Muscle layer of colon (tissue), 2 donors: ENCODE data around the gene ZFYVE1.
A peak's percentile ranks its signal among the peaks of the same experiment; 100 is the strongest.
"Not testable (repeated sequence)": the region's sequence is repeated elsewhere in the genome, so short reads cannot be mapped to it uniquely, and the experiment has no call there.

Source experiments
- H3K27ac ChIP-seq: one replicate; pipeline ENCODE4 v1.7.0; 2013; ENCODE audit warnings: low read depth, mild to moderate bottlenecking, low read length, moderate library complexity
- H3K27me3 ChIP-seq, 2 donors: one replicate each; pipeline ENCODE4 v1.7.0; 2013; ENCODE audit warnings: low read length in 2 of 2, mild to moderate bottlenecking in 2 of 2; ENCODE audit not compliant: insufficient read depth in 2 of 2, control insufficient read depth in 1 of 2
- H3K36me3 ChIP-seq: one replicate; pipeline ENCODE4 v1.7.0; 2013; ENCODE audit warnings: mild to moderate bottlenecking, low read length; ENCODE audit not compliant: insufficient read depth
- H3K4me1 ChIP-seq: one replicate; pipeline ENCODE4 v1.7.0; 2013; ENCODE audit warnings: mild to moderate bottlenecking, low read length; ENCODE audit not compliant: insufficient read depth
- H3K4me3 ChIP-seq, 2 donors: one replicate each; pipeline ENCODE4 v1.7.0; 2013; ENCODE audit warnings: low read length in 2 of 2, low read depth in 1 of 2, mild to moderate bottlenecking in 1 of 2, moderate library complexity in 1 of 2
- H3K9ac ChIP-seq: one replicate; pipeline ENCODE4 v1.7.0; 2013; ENCODE audit warnings: low read length
- H3K9me3 ChIP-seq: one replicate; pipeline ENCODE4 v1.7.0; 2013; ENCODE audit warnings: mild to moderate bottlenecking, low read length
- donor health status: abdominal sarcoma.
- donor health status: Adenocarcinoma of cecum.

ZFYVE1 gene

GRCh38 chr14:73027546-73027945 is 640 bp upstream of the ZFYVE1 start:
- Histone ChIP-seq H3K36me3 (peaks cover 17% of the 10 kb centered on the region), H3K9me3 (no peaks in the 10 kb centered on the region), H3K4me1 (peaks cover 15% of the 10 kb centered on the region), H3K9ac (no peak overlapping the region), H3K27ac (no peak overlapping the region), H3K4me3 (peak overlapping the region; percentile 39 to 80), H3K27me3 (no peaks in the 10 kb centered on the region)

- H3K4me3 ChIP-seq: peak overlapping the region; percentile 65 to 80
- peak overlapping the region; percentile 35 for H3K9ac ChIP-seq
- H3K4me1 ChIP-seq: peaks cover 23% of the 10 kb centered on the region
- H3K27ac ChIP-seq: peak overlapping the region; percentile 79
- H3K36me3 ChIP-seq: peaks cover 22% of the 10 kb centered on the region
- H3K9me3 ChIP-seq: no peaks in the 10 kb centered on the region
- no peaks in the 10 kb centered on the region for H3K27me3 ChIP-seq
Observed at GRCh38 chr14:73026243-73026844, 562 bp downstream of the ZFYVE1 start.

- H3K27me3 ChIP-seq: no peaks in the 10 kb centered on the region
- H3K36me3 ChIP-seq: peaks cover 22% of the 10 kb centered on the region
- H3K27ac ChIP-seq: peak overlapping the region; percentile 63
- H3K9ac ChIP-seq: peak overlapping the region; percentile 35
- no peaks in the 10 kb centered on the region for H3K9me3 ChIP-seq
- H3K4me1 ChIP-seq: peaks cover 23% of the 10 kb centered on the region
- no peak overlapping the region for H3K4me3 ChIP-seq
Observed at GRCh38 chr14:73025544-73025943, 1.4 kb downstream of the ZFYVE1 start.

GRCh38 chr14:73022051-73022450 is 4.9 kb downstream of the ZFYVE1 start:
- Histone ChIP-seq H3K27ac (no peak overlapping the region), H3K36me3 (peaks cover 31% of the 10 kb centered on the region), H3K9me3 (no peaks in the 10 kb centered on the region), H3K27me3 (no peaks in the 10 kb centered on the region), H3K9ac (no peak overlapping the region), H3K4me3 (no peak overlapping the region), H3K4me1 (peaks cover 23% of the 10 kb centered on the region)

- not testable (repeated sequence) for H3K4me3 ChIP-seq, H3K9me3 ChIP-seq, H3K9ac ChIP-seq, H3K36me3 ChIP-seq, H3K4me1 ChIP-seq, H3K27ac ChIP-seq, H3K27me3 ChIP-seq
Observed at GRCh38 chr14:73016011-73016410, 10.9 kb downstream of the ZFYVE1 start.

GRCh38 chr14:73015552-73015951 is 11.4 kb downstream of the ZFYVE1 start:
- H3K36me3 ChIP-seq, H3K27me3 ChIP-seq, H3K9ac ChIP-seq, H3K9me3 ChIP-seq, H3K4me1 ChIP-seq, H3K27ac ChIP-seq, H3K4me3 ChIP-seq: not testable (repeated sequence)

GRCh38 chr14:73014105-73014504 is 12.8 kb downstream of the ZFYVE1 start:
- no peak overlapping the region for H3K27ac ChIP-seq
- no peak overlapping the region for H3K4me3 ChIP-seq
- no peak overlapping the region for H3K9ac ChIP-seq
- H3K4me1 ChIP-seq: peaks cover 4% of the 10 kb centered on the region
- no peaks in the 10 kb centered on the region for H3K27me3 ChIP-seq
- peaks cover 9% of the 10 kb centered on the region for H3K36me3 ChIP-seq
- H3K9me3 ChIP-seq: no peaks in the 10 kb centered on the region

GRCh38 chr14:73011189-73011588 is 15.7 kb downstream of the ZFYVE1 start:
- not testable (repeated sequence) for H3K27me3 ChIP-seq, H3K9me3 ChIP-seq, H3K9ac ChIP-seq, H3K36me3 ChIP-seq, H3K4me3 ChIP-seq, H3K27ac ChIP-seq
- H3K4me1 ChIP-seq: peaks cover 23% of the 10 kb centered on the region

GRCh38 chr14:73008501-73008900 is 18.4 kb downstream of the ZFYVE1 start:
- Histone ChIP-seq H3K27ac (no peak overlapping the region), H3K36me3 (no peaks in the 10 kb centered on the region), H3K9ac (no peak overlapping the region), H3K9me3 (no peaks in the 10 kb centered on the region), H3K27me3 (no peaks in the 10 kb centered on the region), H3K4me1 (peaks cover 23% of the 10 kb centered on the region), H3K4me3 (no peak overlapping the region)

- Histone ChIP-seq H3K9ac (no peak overlapping the region), H3K36me3 (no peaks in the 10 kb centered on the region), H3K27ac (no peak overlapping the region), H3K9me3 (no peaks in the 10 kb centered on the region), H3K4me1 (peaks cover 23% of the 10 kb centered on the region), H3K27me3 (no peaks in the 10 kb centered on the region), H3K4me3 (no peak overlapping the region)
Observed at GRCh38 chr14:73007835-73008234, 19.1 kb downstream of the ZFYVE1 start.

GRCh38 chr14:73004641-73005040 is 22.3 kb downstream of the ZFYVE1 start:
- H3K4me1 ChIP-seq: peaks cover 23% of the 10 kb centered on the region
- H3K9ac ChIP-seq, H3K9me3 ChIP-seq, H3K36me3 ChIP-seq, H3K27ac ChIP-seq, H3K4me3 ChIP-seq, H3K27me3 ChIP-seq: not testable (repeated sequence)

GRCh38 chr14:73003681-73004080 is 23.2 kb downstream of the ZFYVE1 start:
- Histone ChIP-seq H3K36me3 (no peaks in the 10 kb centered on the region), H3K4me3 (no peak overlapping the region), H3K27me3 (no peaks in the 10 kb centered on the region), H3K27ac (no peak overlapping the region), H3K4me1 (peaks cover 15% of the 10 kb centered on the region), H3K9ac (no peak overlapping the region), H3K9me3 (no peaks in the 10 kb centered on the region)
